Muscle layer of duodenum (tissue), 2 donors: ENCODE measurements around the gene MKX.
A peak's percentile ranks its signal among the peaks of the same experiment; 100 is the strongest.

ENCODE experiments used
- H3K27ac ChIP-seq: one replicate; pipeline ENCODE4 v1.7.0; 2013; ENCODE audit warnings: mild to moderate bottlenecking, low read length
- H3K27me3 ChIP-seq: one replicate; pipeline ENCODE4 v1.7.0; 2013; ENCODE audit warnings: low read depth, mild to moderate bottlenecking, control low read depth, low read length
- H3K36me3 ChIP-seq, 2 donors: one replicate each; pipeline ENCODE4 v1.7.0; 2013; ENCODE audit warnings: low read length in 2 of 2, control low read depth in 1 of 2, mild to moderate bottlenecking in 1 of 2; ENCODE audit not compliant: insufficient read depth in 2 of 2, control insufficient read depth in 1 of 2
- H3K4me1 ChIP-seq, 2 donors: one replicate each; pipeline ENCODE4 v1.7.0; 2013; ENCODE audit warnings: low read length in 2 of 2, mild to moderate bottlenecking in 2 of 2, control low read depth in 1 of 2, moderate library complexity in 1 of 2; ENCODE audit not compliant: insufficient read depth in 2 of 2, control insufficient read depth in 1 of 2
- H3K4me3 ChIP-seq, 2 donors: one replicate each; pipeline ENCODE4 v1.7.0; 2013; ENCODE audit warnings: low read length in 2 of 2, low read depth in 1 of 2, mild to moderate bottlenecking in 1 of 2
- H3K9me3 ChIP-seq, 2 donors: one replicate each; pipeline ENCODE4 v1.7.0; 2013; ENCODE audit warnings: low read length in 2 of 2, control low read depth in 1 of 2, mild to moderate bottlenecking in 1 of 2; ENCODE audit not compliant: control insufficient read depth in 1 of 2
- donor health status: healthy.

The MKX gene

DNA sequence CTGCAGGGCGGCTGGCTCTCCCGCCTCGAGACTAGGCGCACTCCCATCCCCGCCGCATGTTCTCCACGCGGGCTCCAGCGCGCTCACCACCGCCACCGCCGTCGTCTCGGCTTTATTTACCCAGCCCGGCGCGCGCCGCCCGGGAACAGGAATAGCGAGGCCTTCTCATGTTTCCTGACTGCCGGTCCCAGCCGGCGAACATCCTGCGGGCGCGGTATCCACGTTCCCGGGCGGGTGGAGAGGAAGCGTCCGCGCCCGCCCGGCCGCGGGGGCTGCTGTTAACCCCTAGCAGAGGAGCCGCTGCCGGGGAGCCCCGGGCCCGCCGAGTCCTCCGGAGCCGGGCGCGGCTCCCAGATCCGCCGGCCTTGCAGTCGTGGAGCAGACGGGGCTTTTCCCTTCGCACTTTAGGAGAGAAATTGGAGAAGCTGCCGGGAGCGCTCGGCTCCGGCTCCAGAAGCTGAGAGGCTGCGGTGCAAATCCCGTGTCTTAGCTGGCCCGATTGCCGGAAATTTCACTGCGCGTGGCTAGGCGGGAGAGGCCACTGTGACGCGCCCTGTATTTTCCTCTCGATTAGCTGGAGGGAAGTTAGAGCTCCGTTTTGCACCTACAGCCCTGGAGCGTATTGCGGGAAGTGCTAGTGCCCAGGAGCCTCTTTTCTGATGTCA is at the start of gene MKX:
TSS of gene MKX (minus strand) at position 88 of the 665 bp plus-strand sequence. CDS start 2,404 bp downstream, outside the sequence.
- no peak within 1 kb of the TSS for H3K27ac ChIP-seq
- no peaks in the 10 kb centered on the region for H3K9me3 ChIP-seq
- peak within 1 kb of the TSS; percentile 46 to 84 for H3K4me3 ChIP-seq
- peaks cover 41% of the 10 kb centered on the region for H3K27me3 ChIP-seq
- H3K36me3 ChIP-seq: peaks cover 0 to 5% of the 10 kb centered on the region in 2 donors
- peaks cover 10 to 52% of the 10 kb centered on the region in 2 donors for H3K4me1 ChIP-seq

DNA sequence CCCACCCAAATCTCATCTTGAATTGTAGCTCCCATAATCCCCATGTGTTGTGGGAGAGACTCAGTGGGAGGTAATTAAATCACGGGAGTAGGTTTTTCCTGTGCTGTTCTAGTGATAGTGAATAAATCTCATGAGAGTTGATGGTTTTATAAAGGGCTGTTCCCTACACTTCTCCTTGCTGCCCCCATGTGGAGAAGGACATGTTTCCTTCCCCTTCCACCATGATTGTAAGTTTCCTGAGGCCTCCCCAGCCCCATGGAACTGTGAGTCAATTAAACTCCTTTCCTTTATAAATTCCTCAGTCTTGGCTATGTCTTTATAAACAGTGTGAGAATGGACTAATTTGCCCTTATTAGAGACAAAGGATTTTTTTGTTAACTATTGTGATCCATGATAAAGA is 48.5 kb upstream of the MKX start:
- Histone ChIP-seq H3K27me3 (no peaks in the 10 kb centered on the region), H3K9me3 (no peaks in the 10 kb centered on the region), H3K4me3 (no peak overlapping the region), H3K27ac (no peak overlapping the region), H3K4me1 (no peaks in the 10 kb centered on the region), H3K36me3 (no peaks in the 10 kb centered on the region)

DNA sequence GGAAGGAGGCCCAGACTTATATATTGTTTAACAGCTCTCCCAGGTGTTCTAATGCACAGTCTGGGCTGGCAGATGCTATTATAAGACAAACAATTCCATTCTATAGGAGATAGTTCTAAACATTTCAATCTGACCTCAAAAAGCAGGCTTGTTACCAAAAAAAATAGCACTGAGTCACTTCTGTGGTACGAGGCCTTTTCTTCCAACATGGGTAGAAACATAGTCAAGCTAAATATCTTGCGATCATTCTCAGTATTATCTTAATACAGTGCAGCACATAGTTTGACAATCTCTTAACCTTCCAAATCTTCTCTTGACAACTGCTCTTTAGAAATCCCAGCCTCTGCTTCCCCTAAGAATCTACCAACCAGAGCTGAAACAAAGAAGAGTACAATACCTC is 46.6 kb upstream of the MKX start:
- H3K4me1 ChIP-seq: no peaks in the 10 kb centered on the region
- no peak overlapping the region for H3K4me3 ChIP-seq
- no peaks in the 10 kb centered on the region for H3K27me3 ChIP-seq
- H3K9me3 ChIP-seq: no peaks in the 10 kb centered on the region
- H3K27ac ChIP-seq: no peak overlapping the region
- H3K36me3 ChIP-seq: no peaks in the 10 kb centered on the region

DNA sequence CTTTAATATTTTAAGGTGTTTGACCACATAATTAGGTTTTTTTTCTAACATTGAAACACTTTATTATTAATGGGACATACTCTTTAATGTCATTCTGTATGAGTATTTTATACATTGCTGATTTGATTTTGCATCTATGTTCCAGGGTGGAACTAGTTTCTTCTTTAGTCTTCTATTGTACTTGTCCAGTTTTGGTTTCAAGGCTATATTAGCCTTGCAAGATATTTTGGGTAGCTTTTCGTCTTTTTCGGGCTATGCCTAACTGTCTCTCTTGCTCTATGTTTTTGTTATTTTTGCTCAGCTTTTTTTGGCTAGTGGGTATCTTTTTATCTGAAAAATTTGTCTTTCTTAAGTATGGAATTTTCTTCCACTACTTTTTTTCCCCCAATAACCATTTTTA is 38.7 kb upstream of the MKX start:
- Histone ChIP-seq H3K9me3 (peaks cover 0 to 3% of the 10 kb centered on the region in 2 donors), H3K4me3 (no peak overlapping the region), H3K27ac (no peak overlapping the region), H3K27me3 (no peaks in the 10 kb centered on the region), H3K4me1 (no peaks in the 10 kb centered on the region), H3K36me3 (no peaks in the 10 kb centered on the region)

- Histone ChIP-seq H3K36me3 (no peaks in the 10 kb centered on the region), H3K4me1 (no peaks in the 10 kb centered on the region), H3K27ac (no peak overlapping the region), H3K4me3 (no peak overlapping the region), H3K27me3 (no peaks in the 10 kb centered on the region), H3K9me3 (peaks cover 0 to 3% of the 10 kb centered on the region in 2 donors)
These were observed 38.0 kb upstream of the MKX start for GRCh38 chr10:27783660-27784059.

- no peak overlapping the region for H3K27ac ChIP-seq
- H3K9me3 ChIP-seq: peaks cover 0 to 3% of the 10 kb centered on the region in 2 donors
- no peaks in the 10 kb centered on the region for H3K27me3 ChIP-seq
- H3K36me3 ChIP-seq: no peaks in the 10 kb centered on the region
- H3K4me1 ChIP-seq: no peaks in the 10 kb centered on the region
- no peak overlapping the region for H3K4me3 ChIP-seq
These were observed 33.9 kb upstream of the MKX start for GRCh38 chr10:27779462-27780015.

DNA sequence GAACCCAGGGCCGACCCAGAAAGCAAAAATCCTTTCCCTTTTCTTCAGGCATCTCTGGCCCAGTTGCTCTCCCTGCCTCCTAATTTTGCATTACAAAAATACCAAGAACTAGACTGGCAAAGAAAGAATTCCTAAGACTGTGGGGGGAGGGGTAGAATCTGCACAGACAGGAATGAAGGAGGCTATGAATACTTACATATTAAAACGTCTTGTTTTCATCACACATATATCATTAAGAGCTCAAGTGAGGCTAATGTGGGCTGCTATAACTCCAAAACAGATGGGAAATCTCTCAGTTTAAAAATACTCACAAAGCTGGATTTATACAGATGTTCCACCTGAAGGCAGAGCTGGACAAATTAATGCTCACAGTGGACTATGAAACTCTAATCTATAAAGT is 29.2 kb upstream of the MKX start:
- no peaks in the 10 kb centered on the region for H3K4me1 ChIP-seq
- H3K27me3 ChIP-seq: no peaks in the 10 kb centered on the region
- H3K36me3 ChIP-seq: no peaks in the 10 kb centered on the region
- no peaks in the 10 kb centered on the region for H3K9me3 ChIP-seq
- H3K27ac ChIP-seq: no peak overlapping the region
- H3K4me3 ChIP-seq: no peak overlapping the region

DNA sequence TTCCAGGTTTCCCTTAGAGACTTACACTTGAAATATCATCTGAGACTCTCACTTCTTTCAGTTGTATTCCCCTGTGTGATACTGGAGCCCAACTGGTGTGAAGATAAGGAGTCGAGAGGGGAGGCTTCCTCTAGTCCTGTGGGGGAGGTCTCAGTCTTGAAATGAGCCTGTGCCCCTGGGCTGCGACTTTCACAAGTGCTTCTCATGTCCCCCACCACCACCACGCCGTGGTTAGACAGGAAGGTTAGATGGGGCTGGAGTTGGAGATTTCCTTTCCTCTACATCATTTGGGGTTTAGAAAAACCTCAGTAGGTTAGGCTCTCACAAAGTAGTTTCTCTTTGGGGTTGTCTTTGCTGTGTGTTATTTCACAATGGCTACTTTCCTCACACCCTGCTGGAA is 25.6 kb upstream of the MKX start:
- Histone ChIP-seq H3K9me3 (no peaks in the 10 kb centered on the region), H3K27ac (no peak overlapping the region), H3K4me3 (no peak overlapping the region), H3K4me1 (no peaks in the 10 kb centered on the region), H3K36me3 (no peaks in the 10 kb centered on the region), H3K27me3 (no peaks in the 10 kb centered on the region)

DNA sequence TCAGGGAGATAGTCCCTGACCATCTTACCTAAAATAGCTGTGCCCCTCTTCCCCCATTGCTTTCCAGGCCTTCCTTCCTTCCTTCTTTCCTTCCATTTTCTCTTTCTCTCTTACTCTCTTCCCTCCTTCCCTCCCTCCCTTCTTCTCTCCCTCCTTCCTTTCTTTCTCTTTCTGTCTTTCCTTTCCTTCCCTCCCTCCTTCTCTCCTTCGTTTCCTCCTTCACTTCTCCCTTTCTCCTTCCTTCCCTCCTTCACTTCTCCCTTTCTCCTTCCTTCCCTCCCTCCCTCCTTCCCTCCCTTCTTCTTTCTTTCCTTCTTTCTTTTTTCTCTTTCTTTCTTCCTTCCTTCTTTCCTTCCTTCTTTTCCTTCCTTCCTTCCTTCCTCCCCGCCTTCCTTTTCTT is 24.6 kb upstream of the MKX start:
- Histone ChIP-seq H3K27me3 (no peaks in the 10 kb centered on the region), H3K4me1 (no peaks in the 10 kb centered on the region), H3K4me3 (no peak overlapping the region), H3K9me3 (no peaks in the 10 kb centered on the region), H3K27ac (no peak overlapping the region), H3K36me3 (no peaks in the 10 kb centered on the region)

- Histone ChIP-seq H3K4me1 (no peaks in the 10 kb centered on the region), H3K36me3 (no peaks in the 10 kb centered on the region)
These were observed 15.2 kb upstream of the MKX start for GRCh38 chr10:27760867-27761266.

GRCh38 chr10:27759483-27760272 is 14.1 kb upstream of the MKX start:
- Histone ChIP-seq H3K27ac (no peak overlapping the region), H3K36me3 (no peaks in the 10 kb centered on the region), H3K4me1 (no peaks in the 10 kb centered on the region), H3K27me3 (no peaks in the 10 kb centered on the region), H3K4me3 (no peak overlapping the region), H3K9me3 (no peaks in the 10 kb centered on the region)

More at GRCh38 chr10:27760867-27761266, 15.2 kb upstream of the MKX start:
- Histone ChIP-seq H3K4me3 (no peak overlapping the region), H3K27me3 (no peaks in the 10 kb centered on the region), H3K27ac (no peak overlapping the region), H3K9me3 (no peaks in the 10 kb centered on the region)
